Breast epithelium (tissue), 4 donors: Measurements from ENCODE around the gene LY6G6D. TPM values are rescaled to one million over a fixed set of nuclear protein-coding genes. Genes with fewer than 3 reads are reported as not detected.

ENCODE experiments used
- DNase-seq, 2 donors: peaks; one replicate each; pipeline ENCODE4 v3.0.0-alpha.2; 2019; ENCODE audit warnings: low spot score in 2 of 2
- H3K27ac ChIP-seq, 2 donors: fragments of 200-600 bp; sonication (generic) in 1 of 2; one replicate each; pipeline ENCODE4 v1.5.1; 2016 to 2019; ENCODE audit warnings: mild to moderate bottlenecking in 1 of 2
- H3K27me3 ChIP-seq, 2 donors: fragments of 200-600 bp; sonication (generic) in 1 of 2; one replicate each; pipeline versions ENCODE4 v1.5.1 to v1.6.0; 2017 to 2019; ENCODE audit warnings: control low read depth in 1 of 2, mild to moderate bottlenecking in 1 of 2
- H3K36me3 ChIP-seq: fragments of 200-600 bp; one replicate; pipeline ENCODE4 v1.5.1; 2019
- H3K4me1 ChIP-seq, 2 donors: fragments of 200-600 bp; sonication (generic); one replicate each; pipeline ENCODE4 v1.5.1; 2016 to 2019; ENCODE audit warnings: control low read depth in 1 of 2
- H3K4me3 ChIP-seq, 3 donors: fragments of 200-600 bp; sonication (generic); 1 replicate in 2 of 3; 2 replicates in 1 of 3; pipeline ENCODE4 v1.5.1; 2016 to 2019; ENCODE audit warnings: mild to moderate bottlenecking in 3 of 3, moderate library complexity in 2 of 3
- H3K9me3 ChIP-seq, 2 donors: fragments of 200-600 bp; sonication (generic) in 1 of 2; one replicate each; pipeline ENCODE4 v1.5.1; 2016 to 2019; ENCODE audit warnings: control low read depth in 1 of 2
- POLR2A ChIP-seq: fragments of 450-650 bp; IDR thresholded peaks from one replicate; pipeline ENCODE4 v1.6.1; 2016; ENCODE audit warnings: antibody characterized with exemption, mild to moderate bottlenecking, moderate library complexity
- POLR2AphosphoS5 ChIP-seq, 3 donors: sonication (generic); formaldehyde crosslinking; IDR thresholded peaks; one replicate each; pipeline ENCODE4 v1.6.1; 2017; ENCODE audit warnings: antibody characterized with exemption in 3 of 3
- intact Hi-C: fragments of 100-400 bp; cut with DNase I; formaldehyde crosslinking; loops from one replicate; pipeline ENCODE4 v1.15.1; 2023; ENCODE audit warnings: low total_unique reads
- total RNA-seq, 3 donors: library from RNA; depleted of rRNA; stranded (reverse); fragments of >200 nt; gene quantifications; one replicate each; pipeline ENCODE4 v1.1.0, GENCODE V29; 2016
- TF ChIP-seq, protein P1 (sequence below), 3 donors: fragments of 450-650 bp; IDR thresholded peaks; one replicate each; pipeline ENCODE4 v1.5.1; 2016 to 2017; ENCODE audit warnings: antibody characterized with exemption in 3 of 3, mild to moderate bottlenecking in 3 of 3, moderate library complexity in 3 of 3

Gene LY6G6D
- total RNA-seq, 3 donors from 2014 or later: not detected

DNA sequence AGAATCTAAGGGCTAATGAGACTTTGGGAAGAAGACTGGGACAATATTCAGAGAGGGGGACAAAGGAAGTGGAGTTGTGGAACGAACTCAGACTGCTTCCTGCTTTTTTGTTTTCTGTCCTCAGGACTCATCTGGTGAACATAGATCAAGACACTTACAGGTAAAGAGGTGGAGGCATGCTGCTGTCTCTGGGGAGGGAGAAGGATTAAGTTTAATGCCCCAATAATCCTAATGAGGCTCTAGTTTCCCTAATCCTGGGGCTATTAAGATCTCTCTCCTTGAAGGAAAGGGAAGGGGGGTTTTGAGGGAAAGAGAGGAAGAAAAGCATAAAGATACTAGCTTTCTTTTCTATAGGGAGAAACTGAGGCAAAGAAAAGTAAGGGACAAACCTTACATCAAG is 29.3 kb downstream of the LY6G6D start:
- intact Hi-C loops: no loop called here
- Histone ChIP-seq H3K27ac (no peak overlapping the region), H3K9me3 (no peaks in the 10 kb centered on the region), H3K36me3 (no peaks in the 10 kb centered on the region), H3K4me3 (no peak overlapping the region), H3K27me3 (no peaks in the 10 kb centered on the region), H3K4me1 (peaks cover under 1 to 1% of the 10 kb centered on the region in 2 donors)
- no peak for TF ChIP-seq POLR2A
- TF ChIP-seq, protein P1, sequence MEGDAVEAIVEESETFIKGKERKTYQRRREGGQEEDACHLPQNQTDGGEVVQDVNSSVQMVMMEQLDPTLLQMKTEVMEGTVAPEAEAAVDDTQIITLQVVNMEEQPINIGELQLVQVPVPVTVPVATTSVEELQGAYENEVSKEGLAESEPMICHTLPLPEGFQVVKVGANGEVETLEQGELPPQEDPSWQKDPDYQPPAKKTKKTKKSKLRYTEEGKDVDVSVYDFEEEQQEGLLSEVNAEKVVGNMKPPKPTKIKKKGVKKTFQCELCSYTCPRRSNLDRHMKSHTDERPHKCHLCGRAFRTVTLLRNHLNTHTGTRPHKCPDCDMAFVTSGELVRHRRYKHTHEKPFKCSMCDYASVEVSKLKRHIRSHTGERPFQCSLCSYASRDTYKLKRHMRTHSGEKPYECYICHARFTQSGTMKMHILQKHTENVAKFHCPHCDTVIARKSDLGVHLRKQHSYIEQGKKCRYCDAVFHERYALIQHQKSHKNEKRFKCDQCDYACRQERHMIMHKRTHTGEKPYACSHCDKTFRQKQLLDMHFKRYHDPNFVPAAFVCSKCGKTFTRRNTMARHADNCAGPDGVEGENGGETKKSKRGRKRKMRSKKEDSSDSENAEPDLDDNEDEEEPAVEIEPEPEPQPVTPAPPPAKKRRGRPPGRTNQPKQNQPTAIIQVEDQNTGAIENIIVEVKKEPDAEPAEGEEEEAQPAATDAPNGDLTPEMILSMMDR (IDR thresholded peaks at IDR 0.05): no peak
- no peak for TF ChIP-seq POLR2AphosphoS5 (IDR thresholded peaks at IDR 0.05)
- DNase-seq: no peak

DNA sequence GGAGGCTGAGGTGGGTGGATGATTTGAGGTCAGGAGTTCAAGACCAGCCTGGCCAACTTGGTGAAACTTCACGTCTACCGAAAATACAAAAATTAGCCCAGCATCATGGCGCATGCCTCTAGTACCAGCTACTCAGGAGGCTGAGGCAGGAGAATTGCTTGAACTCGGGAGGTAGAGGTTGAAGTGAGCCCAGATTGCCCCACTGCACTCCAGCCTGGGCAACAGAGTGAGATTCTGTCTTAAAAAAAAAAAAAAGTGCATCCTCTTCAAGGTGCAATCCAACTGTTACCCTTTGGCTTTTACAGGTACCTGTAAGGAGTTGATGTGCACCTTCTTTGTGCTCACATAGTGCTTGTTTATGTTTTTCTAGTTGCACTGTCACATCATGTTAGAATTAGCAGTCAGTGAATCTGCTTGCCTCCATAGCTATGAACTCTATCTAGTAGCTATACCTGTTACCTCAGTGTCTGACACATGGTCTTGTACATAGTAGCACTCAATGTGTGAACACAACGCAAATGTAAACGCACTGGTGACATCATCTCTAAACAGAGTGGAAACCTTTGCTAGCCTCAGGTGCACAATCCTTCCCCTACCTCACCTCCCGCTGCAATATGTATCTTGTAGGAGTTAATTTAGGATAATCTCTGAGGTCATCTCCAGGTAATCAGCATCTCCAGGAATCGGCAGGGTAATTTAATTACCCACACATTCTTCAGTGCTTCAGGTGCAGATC is 34.3 kb downstream of the LY6G6D start:
- H3K4me1 ChIP-seq: no peaks in the 10 kb centered on the region
- DNase-seq: no peak
- no peak overlapping the region for H3K4me3 ChIP-seq
- H3K9me3 ChIP-seq: no peaks in the 10 kb centered on the region
- H3K27me3 ChIP-seq: no peaks in the 10 kb centered on the region
- H3K36me3 ChIP-seq: no peaks in the 10 kb centered on the region
- H3K27ac ChIP-seq: no peak overlapping the region
- intact Hi-C loops: no loop called here
- TF ChIP-seq POLR2A (no peak), POLR2AphosphoS5 (IDR thresholded peaks at IDR 0.05) (no peak)
- TF ChIP-seq, protein P1 (IDR thresholded peaks at IDR 0.05): no peak

DNA sequence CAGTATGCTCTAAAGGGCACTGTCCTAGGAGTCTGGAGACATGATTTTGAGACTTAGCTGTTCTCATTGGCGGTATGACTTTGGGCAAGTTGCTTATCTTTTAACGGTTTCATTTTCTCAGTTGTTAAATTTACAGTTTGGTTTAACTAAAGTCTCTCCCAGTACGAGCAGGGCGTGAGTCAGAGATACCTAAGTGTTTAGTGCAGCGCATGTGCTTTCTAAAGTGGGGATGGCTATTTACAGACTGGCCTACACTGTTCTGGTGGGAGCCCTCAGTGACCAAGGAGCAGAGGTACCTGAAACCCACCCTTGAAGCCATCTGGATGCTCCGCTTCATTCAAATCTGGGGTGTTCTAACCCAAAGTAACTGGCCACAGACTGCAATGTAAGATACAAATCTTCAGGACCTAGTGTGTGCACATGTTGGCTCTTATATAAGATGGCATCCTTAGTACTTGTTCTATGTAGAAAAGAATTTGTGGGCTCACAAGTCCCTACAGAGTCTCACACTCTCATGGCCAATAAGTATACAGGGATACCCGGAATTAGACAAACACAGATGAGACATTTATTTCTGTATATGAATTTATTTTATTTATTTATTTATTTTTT is 35.4 kb downstream of the LY6G6D start:
- Histone ChIP-seq H3K9me3 (no peaks in the 10 kb centered on the region), H3K36me3 (no peaks in the 10 kb centered on the region), H3K4me3 (no peak overlapping the region), H3K27ac (no peak overlapping the region), H3K27me3 (no peaks in the 10 kb centered on the region), H3K4me1 (no peaks in the 10 kb centered on the region)
- TF ChIP-seq POLR2AphosphoS5 (IDR thresholded peaks at IDR 0.05): no peak
- TF ChIP-seq, protein P1 (IDR thresholded peaks at IDR 0.05): no peak
- TF ChIP-seq POLR2A: no peak
- intact Hi-C loops: no loop called here
- DNase-seq: no peak

DNA sequence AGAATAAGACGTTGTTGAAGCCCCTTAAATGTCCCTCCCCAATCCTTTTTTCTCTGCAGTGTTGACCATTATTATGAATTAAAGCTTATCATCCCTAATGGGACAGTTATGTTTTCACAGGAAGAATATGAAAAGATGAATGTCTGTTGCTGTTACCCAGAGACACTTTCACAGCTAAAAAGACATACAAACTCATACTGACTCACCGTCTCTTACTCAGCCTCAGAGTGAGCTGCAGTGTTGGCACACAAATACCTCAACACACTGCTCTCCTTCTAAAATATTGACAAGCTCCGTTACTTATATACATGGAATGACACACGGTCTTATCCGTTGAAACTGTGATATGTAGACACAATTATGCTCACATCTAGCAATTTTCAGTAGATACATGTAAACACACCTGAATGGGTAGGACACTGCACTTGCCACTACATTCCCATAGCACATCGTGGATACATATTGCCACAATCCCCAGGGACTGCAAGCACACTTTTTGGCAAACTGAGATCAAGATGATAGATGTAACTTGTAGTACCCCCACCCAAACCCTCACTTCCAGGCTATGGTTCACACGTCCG is 37.7 kb downstream of the LY6G6D start:
- no peak overlapping the region for H3K27ac ChIP-seq
- intact Hi-C loops: no loop called here
- TF ChIP-seq POLR2A (no peak), POLR2AphosphoS5 (IDR thresholded peaks at IDR 0.05) (no peak)
- TF ChIP-seq, protein P1 (IDR thresholded peaks at IDR 0.05): no peak
- H3K4me3 ChIP-seq: no peak overlapping the region
- H3K36me3 ChIP-seq: no peaks in the 10 kb centered on the region
- H3K27me3 ChIP-seq: no peaks in the 10 kb centered on the region
- no peaks in the 10 kb centered on the region for H3K9me3 ChIP-seq
- DNase-seq: no peak
- no peaks in the 10 kb centered on the region for H3K4me1 ChIP-seq

DNA sequence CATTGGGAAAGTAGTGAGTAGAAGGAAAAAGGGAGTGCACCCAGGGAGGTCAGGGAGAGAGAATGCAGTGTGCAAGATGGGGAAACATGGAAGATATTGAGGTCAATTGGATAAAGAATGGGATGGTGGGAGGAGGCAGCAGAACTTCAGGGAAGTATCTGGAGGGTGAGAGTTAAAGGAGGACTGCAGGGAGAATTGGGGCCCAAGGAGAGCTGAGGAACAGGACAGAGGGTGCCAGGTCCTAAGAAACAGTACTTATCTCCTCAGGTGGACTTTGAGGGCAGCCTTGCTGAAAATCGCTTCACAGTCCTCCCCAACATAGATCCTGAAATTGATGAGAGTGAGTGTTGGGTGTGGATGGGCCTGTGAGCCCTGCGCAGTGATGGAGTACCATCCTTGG is 43.1 kb downstream of the LY6G6D start:
- Histone ChIP-seq H3K36me3 (no peaks in the 10 kb centered on the region), H3K27me3 (no peaks in the 10 kb centered on the region), H3K4me3 (no peak overlapping the region), H3K27ac (no peak overlapping the region), H3K4me1 (no peaks in the 10 kb centered on the region), H3K9me3 (no peaks in the 10 kb centered on the region)
- TF ChIP-seq POLR2AphosphoS5 (IDR thresholded peaks at IDR 0.05): no peak
- no peak for TF ChIP-seq POLR2A
- TF ChIP-seq, protein P1 (IDR thresholded peaks at IDR 0.05): no peak
- intact Hi-C loops: no loop called here
- no peak for DNase-seq
